Tibial nerve (tissue), 3 donors: ENCODE data around the gene PDGFB.

ENCODE experiments used
- POLR2A ChIP-seq, 2 donors: fragments of 450-650 bp; IDR thresholded peaks; one replicate each; pipeline ENCODE4 v1.6.1; 2017; ENCODE audit warnings: antibody characterized with exemption in 2 of 2, mild to moderate bottlenecking in 2 of 2, moderate library complexity in 2 of 2
- TF ChIP-seq, protein P1 (sequence below), 5 experiments: fragments of 200-600 bp in 3 of 5; fragments of 450-650 bp in 2 of 5; sonication (generic) in 3 of 5; IDR thresholded peaks; one replicate each; pipeline ENCODE4 v1.5.1; 2016 to 2019; ENCODE audit warnings: antibody characterized with exemption in 5 of 5, mild to moderate bottlenecking in 3 of 5, moderate library complexity in 2 of 5

DNA sequence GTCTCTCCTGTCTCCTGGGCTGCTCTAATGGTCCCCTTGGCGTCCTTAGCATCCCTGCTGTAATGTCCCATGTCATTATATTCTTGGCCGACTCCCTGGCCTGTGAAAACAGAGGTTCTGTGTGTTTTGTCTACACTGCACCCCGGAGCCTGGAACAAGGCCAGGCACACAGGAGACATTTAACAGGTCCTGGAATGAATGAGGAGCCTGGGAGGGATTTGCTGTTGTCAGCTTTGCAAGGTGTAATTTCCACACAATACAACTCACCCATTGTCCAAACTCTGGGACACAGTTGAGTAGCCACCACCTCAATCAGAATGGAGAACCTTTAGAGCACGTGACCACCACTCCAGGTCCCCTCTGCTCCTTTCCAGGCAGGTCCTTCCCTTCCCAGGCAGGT lies 14.9 kb upstream of the PDGFB start:
- TF ChIP-seq, protein P1, sequence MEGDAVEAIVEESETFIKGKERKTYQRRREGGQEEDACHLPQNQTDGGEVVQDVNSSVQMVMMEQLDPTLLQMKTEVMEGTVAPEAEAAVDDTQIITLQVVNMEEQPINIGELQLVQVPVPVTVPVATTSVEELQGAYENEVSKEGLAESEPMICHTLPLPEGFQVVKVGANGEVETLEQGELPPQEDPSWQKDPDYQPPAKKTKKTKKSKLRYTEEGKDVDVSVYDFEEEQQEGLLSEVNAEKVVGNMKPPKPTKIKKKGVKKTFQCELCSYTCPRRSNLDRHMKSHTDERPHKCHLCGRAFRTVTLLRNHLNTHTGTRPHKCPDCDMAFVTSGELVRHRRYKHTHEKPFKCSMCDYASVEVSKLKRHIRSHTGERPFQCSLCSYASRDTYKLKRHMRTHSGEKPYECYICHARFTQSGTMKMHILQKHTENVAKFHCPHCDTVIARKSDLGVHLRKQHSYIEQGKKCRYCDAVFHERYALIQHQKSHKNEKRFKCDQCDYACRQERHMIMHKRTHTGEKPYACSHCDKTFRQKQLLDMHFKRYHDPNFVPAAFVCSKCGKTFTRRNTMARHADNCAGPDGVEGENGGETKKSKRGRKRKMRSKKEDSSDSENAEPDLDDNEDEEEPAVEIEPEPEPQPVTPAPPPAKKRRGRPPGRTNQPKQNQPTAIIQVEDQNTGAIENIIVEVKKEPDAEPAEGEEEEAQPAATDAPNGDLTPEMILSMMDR (IDR thresholded peaks at IDR 0.05) = no peak
- TF ChIP-seq POLR2A (IDR thresholded peaks at IDR 0.05) = no peak
